Lower lobe of right lung (tissue), 2 donors: ENCODE results near the gene CCDC88C. TPM values are rescaled to one million over a fixed set of nuclear protein-coding genes. Genes with fewer than 3 reads are reported as not detected.

Source experiments
- ATAC-seq, 2 donors: fragments of 200-7000 bp; cut with Tn5 transposase; one replicate each; pipeline ENCODE4 v1.9.1; 2020 to 2022; ENCODE audit warnings: mild to moderate bottlenecking in 2 of 2, moderate library complexity in 2 of 2
- DNase-seq: peaks from one replicate; pipeline ENCODE4 v3.0.0-alpha.2; 2020
- H3K27ac ChIP-seq: fragments of 200-600 bp; one replicate; pipeline ENCODE4 v1.8.0; 2022
- H3K27me3 ChIP-seq: fragments of 200-600 bp; one replicate; pipeline ENCODE4 v1.8.0; 2022; ENCODE audit warnings: low read depth
- H3K36me3 ChIP-seq: fragments of 200-600 bp; one replicate; pipeline ENCODE4 v1.8.0; 2022; ENCODE audit warnings: mild to moderate bottlenecking
- H3K4me1 ChIP-seq: fragments of 200-600 bp; one replicate; pipeline ENCODE4 v1.8.0; 2022
- H3K4me3 ChIP-seq: fragments of 200-600 bp; one replicate; pipeline ENCODE4 v1.8.0; 2022; ENCODE audit warnings: mild to moderate bottlenecking
- H3K9me3 ChIP-seq: fragments of 200-600 bp; one replicate; pipeline ENCODE4 v1.8.0; 2022
- CTCF ChIP-seq: fragments of 200-600 bp; IDR thresholded peaks from one replicate; pipeline ENCODE4 v1.8.0; 2022; ENCODE audit warnings: antibody characterized with exemption, mild to moderate bottlenecking
- intact Hi-C: fragments of 100-400 bp; cut with DNase I; formaldehyde crosslinking; loops from one replicate; pipeline ENCODE4 v1.11.0; 2022
- total RNA-seq: library from RNA; stranded (reverse); fragmentation: NEBNext Ultra II Directional; extraction: Animal tissue kit (Norgen Biotek cat#: 25700); gene quantifications from one replicate; pipeline ENCODE4 v1.2.1, GENCODE V29; 2021
- donor health status: DM: no; HTN: yes; CAD: no; lungs with severe emphysema.

The CCDC88C gene
- total RNA-seq, 1 donor from 2014 or later, result 45.8 TPM

- ATAC-seq (peak; percentile 14 to 32), DNase-seq (no peak)
- Histone ChIP-seq H3K36me3 (no peaks in the 10 kb centered on the region), H3K4me3 (peak overlapping the region; percentile 79), H3K27me3 (peaks cover 4% of the 10 kb centered on the region), H3K4me1 (peaks cover 43% of the 10 kb centered on the region), H3K9me3 (no peaks in the 10 kb centered on the region), H3K27ac (peak overlapping the region; percentile 76)
- intact Hi-C loops, result no loop called here
- no peak for TF ChIP-seq CTCF
Measured at GRCh38 chr14:91415794-91416743, 1.6 kb downstream of the CCDC88C start.

GRCh38 chr14:91414475-91414833, 3.2 kb downstream of the CCDC88C start:
- DNase-seq (no peak), ATAC-seq (no peak)
- Histone ChIP-seq H3K9me3 (no peaks in the 10 kb centered on the region), H3K36me3 (no peaks in the 10 kb centered on the region), H3K27me3 (peaks cover 4% of the 10 kb centered on the region), H3K4me3 (peak overlapping the region; percentile 79), H3K27ac (peak overlapping the region; percentile 31), H3K4me1 (peaks cover 43% of the 10 kb centered on the region)
- intact Hi-C loops, result no loop called here
- no peak for TF ChIP-seq CTCF

GRCh38 chr14:91413547-91414474, 3.8 kb downstream of the CCDC88C start:
- H3K9me3 ChIP-seq, result no peaks in the 10 kb centered on the region
- intact Hi-C loops, result no loop called here
- H3K36me3 ChIP-seq, result no peaks in the 10 kb centered on the region
- no peak for TF ChIP-seq CTCF
- peak; percentile 59 to 64 for ATAC-seq
- peak overlapping the region; percentile 60 for H3K27ac ChIP-seq
- peak; percentile 85 for DNase-seq
- peak overlapping the region; percentile 18 for H3K4me3 ChIP-seq
- peaks cover 4% of the 10 kb centered on the region for H3K27me3 ChIP-seq
- peaks cover 38% of the 10 kb centered on the region for H3K4me1 ChIP-seq

GRCh38 chr14:91412939-91413338, 4.7 kb downstream of the CCDC88C start:
- DNase-seq (no peak), ATAC-seq (no peak)
- Histone ChIP-seq H3K9me3 (no peaks in the 10 kb centered on the region), H3K36me3 (no peaks in the 10 kb centered on the region), H3K27ac (peak overlapping the region; percentile 60), H3K4me3 (no peak overlapping the region), H3K4me1 (peaks cover 32% of the 10 kb centered on the region), H3K27me3 (peaks cover 4% of the 10 kb centered on the region)
- TF ChIP-seq CTCF, result no peak
- intact Hi-C loops, result no loop called here

- intact Hi-C loops, result no loop called here
- ATAC-seq (no peak), DNase-seq (no peak)
- H3K9me3 ChIP-seq, result no peaks in the 10 kb centered on the region
- no peak for TF ChIP-seq CTCF
- H3K27me3 ChIP-seq, result no peaks in the 10 kb centered on the region
- peaks cover 26% of the 10 kb centered on the region for H3K4me1 ChIP-seq
- H3K27ac ChIP-seq, result peak overlapping the region; percentile 0
- no peak overlapping the region for H3K4me3 ChIP-seq
- no peaks in the 10 kb centered on the region for H3K36me3 ChIP-seq
Measured at GRCh38 chr14:91410771-91411536, 6.7 kb downstream of the CCDC88C start.
